SIG-M5 treated with dmso at 0.1 percent for 504 hours (cell line): ENCODE data around the gene NMT1.

ENCODE experiments used
- DNase-seq: peaks from one replicate; lab custom pipeline; 2025; ENCODE audit not compliant: unreplicated experiment; lab: John Stamatoyannopoulos, UW

The NMT1 gene

DNA sequence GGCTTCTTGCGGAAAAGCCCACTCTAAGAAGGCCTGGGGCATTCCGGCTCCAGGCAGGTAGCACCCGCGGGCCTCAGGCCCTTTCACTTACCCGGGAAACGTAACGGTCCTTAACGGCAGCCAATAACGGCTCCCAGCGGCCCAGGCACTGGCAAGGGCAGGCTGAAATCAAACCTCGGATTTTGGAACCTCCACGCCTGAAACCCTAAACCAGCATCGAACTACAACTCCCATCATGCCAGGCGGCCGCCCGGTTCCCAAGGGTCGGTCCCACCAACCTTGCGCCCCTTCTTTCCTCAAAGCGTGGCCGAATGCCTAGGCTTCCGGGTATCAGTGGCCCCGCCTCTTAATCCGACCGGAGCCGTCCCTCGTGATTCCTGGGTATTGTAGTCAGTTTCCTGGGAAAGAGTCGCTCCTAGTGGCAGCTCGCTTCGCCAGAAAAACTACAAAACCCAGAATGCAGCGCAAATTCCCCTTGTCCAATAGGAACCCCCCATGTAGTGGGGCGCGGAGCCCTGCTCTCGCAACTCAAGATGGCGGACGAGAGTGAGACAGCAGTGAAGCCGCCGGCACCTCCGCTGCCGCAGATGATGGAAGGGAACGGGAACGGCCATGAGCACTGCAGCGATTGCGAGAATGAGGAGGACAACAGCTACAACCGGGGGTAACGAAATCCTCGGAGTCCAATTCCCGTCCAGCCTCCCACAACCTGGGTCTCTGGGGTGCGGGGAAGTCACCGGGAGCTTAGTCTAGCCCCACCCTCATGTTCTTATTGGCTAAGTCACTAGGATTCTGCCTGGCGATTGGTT, at the start of gene NMT1:
NMT1 (plus strand) TSS at position 521 of the 809 bp plus-strand sequence; CDS start at position 534, 13 bp downstream.
- peak; percentile 100 for DNase-seq

DNA sequence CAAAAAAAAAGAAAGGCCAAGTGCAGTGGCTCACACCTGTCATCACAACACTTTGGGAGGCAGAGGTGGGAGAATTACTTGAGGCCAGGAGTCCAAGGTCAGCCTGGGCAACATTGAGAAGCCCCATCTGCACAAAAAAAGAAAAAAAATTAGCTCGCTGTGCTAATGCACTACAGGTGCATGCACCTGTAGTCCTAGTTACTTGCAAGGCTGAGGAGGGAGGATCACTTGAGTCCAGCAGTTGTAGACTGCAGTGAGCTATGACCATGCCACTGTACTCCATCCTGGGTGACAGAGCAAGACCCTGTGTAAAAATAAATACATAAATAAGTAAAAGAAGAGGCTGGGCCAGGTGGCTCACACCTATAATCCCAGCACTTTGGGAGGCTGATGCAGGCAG, 49.4 kb upstream of the NMT1 start:
- no peak for DNase-seq

DNA sequence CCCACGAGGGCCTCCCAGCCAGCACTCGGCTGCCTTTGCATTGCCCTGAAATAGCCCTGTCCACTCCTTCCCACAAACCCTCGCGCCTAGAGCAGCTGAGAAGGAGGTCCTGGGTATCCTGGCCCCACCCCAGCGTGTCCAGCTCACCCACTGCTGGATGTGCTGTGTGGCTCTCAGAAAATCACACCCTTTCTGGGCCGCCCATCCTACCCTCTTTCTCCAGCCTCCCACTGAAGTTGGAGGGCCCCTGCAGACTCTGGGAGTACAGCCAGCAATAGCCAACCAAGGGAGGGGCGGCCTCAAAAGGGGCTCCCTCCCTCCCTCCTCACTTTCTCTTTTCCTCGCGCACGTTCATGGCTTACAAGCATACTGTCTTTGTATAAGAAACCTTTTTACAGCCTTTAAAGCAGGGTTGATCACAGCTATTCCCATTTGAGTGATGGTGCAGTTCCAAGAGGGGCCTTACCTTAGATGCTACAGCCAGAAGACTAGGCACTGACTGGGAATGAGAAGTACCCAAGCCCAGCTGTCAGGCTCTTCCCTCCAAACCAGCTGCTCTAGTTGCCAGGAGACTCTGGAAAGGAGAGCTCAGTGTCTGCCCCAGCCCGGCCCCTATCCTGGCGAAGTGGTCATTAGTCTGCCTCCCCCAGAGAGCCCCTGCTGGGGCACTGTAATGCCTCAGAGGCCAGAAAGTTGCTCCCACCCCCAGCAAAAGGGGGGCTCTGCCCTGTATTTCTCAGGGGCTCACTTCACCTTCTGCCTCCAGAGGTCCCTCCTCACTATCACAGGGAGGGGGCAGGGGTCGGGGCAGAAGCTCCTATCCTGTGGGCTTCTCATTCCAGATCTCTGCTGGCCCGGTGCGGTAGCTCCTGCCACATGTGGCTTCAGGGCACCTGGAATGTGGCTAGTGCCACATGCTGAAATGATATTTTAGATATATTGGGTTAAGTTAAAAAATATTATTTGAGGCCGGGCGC, 47.8 kb upstream of the NMT1 start:
- DNase-seq = no peak

DNA sequence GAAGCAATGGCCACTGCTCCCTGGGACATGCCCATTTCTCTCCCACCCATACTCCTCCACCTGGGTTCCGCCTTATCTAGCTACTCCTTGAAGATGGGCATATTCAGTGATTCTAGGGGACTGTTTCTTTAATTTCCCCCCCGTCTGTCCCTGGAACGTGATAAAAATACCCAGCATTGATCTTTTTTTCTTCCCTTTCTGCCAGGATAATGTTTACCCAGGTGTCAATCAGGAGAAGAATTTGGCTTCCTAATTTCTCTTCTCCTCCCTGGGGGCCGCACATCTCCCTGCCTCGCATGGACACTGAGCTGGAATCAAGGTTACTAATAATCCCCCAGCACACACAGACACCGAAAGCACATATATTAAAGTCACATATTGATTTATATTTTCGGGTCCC, 44.9 kb upstream of the NMT1 start:
- DNase-seq = no peak

DNA sequence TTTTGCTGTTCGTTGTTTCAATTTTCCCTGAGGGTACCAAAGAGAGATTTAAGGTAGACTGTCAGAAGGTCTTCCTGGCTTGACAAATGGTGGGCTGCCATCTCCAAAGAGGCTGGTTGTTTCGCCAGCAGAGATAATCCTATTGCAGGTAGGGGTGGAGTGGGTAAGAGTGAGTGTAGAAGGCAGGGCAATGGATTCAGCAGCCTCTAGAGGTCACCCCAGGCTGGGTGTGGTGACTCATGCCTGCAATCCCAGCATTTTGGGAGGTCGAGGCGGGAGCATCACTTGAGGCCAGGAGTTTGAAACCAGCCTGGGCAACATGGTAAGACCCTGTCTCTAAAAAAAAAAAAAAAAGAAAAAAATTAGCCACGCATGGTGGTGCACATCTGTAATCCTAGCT, 44.3 kb upstream of the NMT1 start:
- DNase-seq = peak; percentile 50

DNA sequence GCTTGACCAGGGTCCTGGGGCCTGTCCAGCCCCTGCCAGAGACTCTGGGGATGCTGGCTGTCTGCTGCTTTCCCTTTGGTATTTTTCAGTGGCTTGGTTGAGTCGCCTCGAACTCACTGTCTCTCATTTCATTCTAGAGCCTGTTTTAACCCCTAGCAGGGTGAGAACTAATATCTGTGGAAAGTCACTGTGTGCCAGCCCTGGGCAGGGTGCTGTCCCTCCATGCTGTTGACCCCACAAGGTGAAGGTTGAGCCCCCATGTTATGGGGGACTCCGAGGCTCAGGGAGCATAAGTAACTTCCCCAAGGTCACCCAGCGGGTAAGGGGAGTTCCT, 42.6 kb upstream of the NMT1 start:
- DNase-seq = no peak

DNA sequence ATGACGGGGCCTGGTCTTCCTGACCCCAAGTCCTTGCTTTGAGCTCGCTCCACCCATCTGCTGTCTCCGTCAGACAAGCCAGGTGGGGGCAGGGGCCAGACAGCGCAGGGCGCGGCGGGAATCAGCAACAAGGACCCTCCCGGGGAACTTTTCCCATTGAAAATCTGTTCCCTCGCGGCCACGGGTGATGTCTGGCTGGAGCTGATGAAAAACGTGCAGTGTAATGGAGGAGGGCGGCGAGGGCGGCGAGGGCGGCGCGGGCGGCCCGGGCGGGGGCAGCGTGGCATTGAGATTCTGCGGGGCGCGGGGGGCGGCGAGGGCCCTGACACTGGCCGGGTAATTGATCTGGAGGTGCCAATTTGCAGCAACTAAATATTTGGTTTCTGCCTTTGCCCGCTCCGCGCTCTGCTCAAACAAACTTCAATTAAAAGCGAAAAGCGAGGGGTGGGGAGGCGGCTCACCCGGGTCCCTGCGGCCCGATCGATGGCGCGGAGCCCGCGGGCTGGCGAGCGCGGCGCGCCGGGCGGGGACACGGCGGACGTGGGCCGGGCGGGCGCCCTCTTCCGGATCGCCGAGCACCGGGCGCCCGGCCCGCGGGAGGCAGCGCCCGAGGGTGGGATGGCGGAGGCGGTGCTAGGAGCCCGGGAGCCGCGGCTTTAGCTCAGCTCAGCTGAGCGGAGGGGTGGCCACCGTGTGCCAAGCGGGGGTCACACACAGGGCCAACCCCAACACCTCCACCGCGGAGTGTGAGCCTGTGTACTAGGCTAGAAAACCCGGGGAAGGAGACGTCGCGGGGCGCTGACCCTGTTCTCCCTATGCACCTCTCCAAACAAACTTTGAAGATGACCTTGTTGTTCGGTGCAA, 42.0 kb upstream of the NMT1 start:
- peak; percentile 17 for DNase-seq

DNA sequence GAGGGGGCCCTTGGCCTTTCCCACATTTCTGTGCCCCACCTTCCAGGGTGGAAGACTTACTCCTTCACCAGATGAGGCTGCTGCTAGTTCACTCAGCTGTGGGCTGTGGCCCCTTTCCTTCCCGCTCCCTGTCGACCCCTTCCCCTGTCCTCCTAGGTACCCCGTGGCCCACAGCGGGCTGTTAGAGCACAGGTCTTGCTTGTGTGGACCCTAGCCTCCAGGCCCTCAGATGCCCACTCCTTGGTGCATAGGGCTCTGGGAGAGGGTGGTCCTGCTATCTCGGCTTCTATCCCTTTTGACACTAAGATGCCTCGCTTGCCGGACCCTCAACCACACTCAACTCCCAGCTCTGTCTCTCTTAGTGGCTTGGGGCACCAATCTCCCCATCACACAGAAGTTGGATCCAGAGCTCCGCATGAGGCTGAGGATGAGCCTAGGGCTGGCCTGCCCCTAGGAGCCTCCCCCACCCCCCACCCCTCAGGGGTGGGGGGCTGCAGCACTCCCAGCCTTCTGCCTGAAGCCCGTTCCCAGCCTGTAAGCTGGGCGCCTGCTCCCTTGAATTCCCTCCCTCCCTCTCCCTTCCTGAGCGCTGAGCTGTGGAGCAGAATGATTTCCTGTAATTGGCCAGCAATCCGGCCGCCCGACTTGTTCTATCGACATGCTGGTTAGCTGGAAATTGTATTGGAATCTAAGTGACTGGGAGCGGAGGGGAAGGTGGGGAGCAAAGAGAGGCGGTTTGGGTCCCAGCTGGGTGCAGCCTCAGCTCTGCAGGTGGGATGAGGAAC, 40.6 kb upstream of the NMT1 start:
- no peak for DNase-seq

DNA sequence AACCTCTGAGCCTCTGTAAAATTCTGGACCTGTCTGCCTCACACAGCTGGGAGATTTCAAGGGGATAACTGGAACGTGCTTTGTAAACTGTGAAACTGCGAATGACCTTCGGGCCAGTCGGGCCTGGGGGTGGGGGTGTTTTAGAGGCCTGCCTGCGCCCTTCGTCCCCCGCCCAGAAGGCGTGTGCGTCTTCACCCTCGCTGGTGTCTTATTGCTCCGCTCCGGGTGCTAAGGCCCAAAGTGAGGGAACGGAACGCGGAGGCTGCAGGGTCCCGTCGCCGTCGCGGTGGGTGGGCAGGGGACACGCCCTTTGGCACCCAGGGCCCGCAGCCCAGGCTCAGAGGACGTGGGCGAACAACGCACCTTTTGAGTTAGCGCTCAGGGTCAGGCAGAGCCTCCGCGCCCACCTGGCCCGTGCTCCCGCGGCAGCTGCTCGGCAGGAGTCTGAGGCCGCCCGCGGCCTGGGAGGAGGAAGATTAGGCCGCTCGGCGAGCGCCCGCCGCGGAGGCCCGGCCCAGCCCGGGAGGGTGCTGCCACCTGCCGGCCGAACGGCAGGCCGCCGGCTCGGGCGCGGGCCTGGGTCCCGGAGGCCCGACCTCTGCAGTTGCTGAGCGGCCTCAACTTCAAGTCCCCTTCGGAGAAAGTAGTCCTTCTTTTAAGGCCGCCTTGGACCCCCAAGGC, 39.4 kb upstream of the NMT1 start:
- peak; percentile 18 for DNase-seq

DNA sequence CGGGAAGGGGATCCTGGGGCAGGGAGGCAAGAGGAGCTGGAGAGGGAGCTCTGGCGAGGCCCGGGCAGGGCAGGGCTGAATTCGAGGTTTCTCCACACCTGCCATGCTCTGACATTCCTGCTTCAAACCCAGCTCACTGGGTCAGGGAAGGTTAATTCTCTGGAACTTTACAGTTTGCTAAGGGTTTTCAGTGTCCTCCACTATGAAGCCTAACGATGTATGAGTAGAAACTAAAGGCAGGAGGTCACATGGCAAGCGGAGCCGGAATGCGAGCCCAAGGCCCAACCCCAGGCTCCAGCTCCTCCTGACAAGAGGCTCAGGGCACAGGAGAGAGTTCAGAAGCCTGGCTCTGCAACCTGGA, 38.8 kb upstream of the NMT1 start:
- DNase-seq = no peak

DNA sequence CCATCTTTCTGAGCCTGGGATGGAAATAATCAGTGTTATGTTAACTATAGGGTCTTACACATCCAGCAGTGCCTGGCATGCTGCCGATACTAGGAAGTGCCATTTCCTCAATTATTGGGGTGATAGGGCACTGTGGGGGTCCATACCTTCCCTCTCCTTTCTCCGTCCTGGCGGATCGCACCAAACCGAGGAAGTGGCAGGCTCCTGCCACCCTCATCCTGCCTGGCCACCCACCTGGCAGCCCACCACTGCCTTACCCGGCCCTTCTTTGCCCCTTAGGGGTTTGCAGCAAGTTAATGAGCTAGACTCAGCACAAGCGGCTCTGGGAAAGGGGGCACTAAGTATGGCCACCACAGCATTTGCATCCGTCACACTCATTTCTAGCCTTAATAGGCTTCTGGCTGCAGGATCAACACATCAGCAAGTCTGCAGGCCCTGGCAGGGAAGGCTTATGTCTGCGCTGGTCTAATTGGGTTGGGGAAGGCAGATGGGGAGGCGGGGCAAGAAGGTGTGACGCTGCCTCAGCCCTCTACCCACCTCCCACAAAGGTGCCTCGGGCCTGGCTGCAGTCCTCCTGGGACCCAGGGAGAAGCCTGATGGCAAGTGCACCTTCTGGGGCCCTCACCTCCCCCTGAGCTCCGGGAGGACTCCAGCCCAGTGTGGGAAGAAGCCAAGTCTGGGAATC, 38.3 kb upstream of the NMT1 start:
- DNase-seq = no peak

DNA sequence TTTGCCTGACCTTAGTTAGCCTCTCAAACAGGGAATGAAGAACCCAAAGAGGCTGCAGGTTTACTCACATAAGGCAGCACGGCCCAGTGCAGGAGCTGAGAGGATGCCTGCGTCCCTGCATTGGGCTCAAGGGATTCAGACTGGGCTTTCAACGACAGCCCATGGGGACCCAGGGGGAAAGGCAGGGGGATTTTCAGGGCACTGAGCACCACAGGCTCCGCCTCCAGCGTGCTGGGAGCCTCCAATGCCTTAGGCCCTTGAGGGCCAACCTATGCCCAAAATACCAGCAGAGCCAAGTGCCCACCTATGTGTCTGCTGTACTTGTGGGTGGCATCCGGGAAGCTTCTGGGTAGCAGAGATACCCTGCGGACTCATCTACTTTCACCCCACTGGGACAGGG, 32.0 kb upstream of the NMT1 start:
- DNase-seq = no peak

DNA sequence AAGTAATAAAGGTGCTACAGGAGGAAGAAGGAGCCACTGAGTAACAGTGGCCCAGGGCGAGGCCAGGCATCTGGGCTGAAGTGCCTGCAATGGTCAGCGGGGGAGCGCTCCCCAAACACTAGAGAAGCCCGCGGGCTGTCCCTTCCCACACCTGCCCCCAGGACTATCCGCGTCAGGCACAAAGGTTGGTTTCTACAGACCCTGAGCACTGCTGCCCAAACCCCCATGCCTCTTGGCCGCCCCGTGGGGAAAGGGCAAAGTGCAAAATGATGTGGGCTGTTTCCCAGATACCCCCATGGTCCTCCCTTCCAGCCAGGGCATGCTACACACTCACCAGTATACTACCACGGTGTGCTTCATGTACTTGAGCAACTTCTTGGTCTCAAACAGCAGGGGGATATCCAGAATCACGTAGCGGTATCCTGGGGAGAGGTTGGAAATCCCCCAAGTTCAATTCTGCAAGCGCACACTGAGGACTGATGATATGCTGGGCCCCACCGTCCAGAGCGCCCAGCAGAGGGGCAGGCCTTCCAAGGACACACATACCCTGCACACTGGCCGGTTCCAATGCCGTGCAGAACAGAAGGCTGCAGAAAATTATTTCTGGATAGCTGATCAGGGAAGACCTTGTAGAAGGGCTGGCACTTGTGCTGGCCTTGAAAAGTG, 31.2 kb upstream of the NMT1 start:
- DNase-seq = no peak

DNA sequence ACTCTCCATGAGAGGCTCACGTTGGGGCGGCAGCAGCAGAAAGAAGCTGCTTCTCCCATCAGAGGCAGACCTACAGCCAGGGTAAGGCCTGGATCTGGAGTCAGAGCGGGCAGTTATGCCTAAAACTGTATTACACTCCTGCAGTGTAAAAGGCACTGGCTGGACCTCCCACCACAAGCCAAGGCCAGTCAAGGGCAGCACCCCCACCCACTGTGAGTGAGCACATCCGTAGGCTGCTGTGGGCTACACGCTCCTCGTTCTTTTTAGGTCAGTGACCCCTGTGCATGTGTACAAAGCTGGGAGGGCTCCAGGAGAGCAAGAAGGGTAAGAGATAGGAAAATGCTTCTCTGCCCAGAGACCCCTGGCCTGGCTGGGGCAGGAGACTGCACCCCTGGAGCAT, 30.4 kb upstream of the NMT1 start:
- no peak for DNase-seq

DNA sequence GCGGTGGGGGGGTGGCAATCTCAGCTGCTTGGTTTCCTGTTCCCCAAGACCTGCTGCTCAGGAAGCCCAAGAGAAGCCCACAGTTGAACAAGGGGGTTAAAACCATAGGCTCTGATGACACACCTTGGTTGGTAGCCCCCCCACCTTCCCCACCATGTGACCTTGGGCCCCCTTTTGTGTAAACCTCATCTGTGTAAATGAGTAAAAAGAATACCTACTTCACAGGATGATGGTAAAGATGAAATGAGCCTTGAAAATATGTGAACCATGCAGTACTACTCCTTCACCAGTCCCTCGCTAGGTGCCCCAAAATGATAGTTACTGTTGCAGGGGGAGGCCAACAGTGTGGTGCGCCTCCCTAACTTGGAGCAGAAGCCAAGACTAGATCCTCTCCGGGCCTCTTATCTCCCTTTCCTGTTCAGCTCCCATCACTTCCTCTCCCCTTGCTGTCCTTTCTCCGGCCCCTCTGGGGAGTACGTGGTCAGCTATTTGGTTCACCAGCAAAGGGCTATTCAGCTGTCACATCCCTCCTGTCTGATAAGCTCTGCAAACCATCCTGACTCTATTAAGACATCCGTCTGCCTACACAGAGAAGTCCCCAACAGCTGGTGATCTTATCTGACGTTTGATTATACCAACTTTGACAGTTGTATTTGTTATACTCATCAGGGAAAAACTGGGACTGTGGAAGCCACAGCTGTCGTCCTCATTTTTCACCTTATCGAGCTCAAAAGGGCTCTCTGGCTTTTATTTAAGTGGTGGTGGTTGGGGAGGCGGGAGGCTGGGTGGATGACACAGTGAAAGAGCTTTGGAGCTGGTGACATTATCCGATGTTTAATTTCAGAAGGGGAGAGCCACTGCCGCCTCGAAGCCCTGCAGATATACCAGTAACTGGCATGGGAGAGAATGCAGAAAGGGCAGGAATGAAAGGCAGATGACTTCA, 29.6 kb upstream of the NMT1 start:
- no peak for DNase-seq

DNA sequence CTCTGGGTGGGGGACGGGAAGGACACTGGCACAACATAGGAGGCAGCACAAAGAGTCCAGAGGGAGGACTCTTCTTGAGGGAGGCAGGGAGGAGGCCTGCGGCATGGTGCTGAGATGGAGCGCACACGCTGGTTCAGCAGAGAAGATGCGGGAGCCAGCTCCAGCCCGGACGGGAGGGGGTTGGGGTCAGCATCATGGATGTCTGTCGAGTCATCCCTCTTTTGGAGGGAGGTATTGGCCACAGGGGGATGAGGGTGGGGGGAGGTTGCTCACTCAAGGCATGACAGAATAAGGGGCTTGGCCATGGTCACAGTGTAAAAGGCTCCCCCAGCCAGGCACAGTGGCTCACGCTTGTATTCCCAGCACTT, 29.0 kb upstream of the NMT1 start:
- no peak for DNase-seq

DNA sequence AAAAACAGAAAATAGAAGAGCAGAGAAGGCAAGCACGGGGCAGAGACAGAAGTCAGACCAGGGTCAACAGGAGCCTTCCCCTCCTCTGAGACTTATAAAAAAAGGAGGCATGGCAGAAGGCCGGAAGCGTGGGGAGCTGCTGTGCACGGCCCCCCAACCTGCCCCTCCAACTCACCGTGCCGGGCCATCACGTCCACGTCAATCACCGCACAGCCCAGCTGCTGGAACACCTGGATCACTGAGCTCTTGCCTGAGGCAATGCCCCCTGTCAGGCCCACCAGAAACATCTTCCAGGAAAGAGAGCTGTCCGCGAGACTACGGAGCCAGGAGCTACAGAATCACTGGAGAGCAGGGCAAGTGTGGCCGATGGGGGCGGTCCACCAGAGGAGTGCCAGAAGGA, 26.5 kb upstream of the NMT1 start:
- DNase-seq = no peak

DNA sequence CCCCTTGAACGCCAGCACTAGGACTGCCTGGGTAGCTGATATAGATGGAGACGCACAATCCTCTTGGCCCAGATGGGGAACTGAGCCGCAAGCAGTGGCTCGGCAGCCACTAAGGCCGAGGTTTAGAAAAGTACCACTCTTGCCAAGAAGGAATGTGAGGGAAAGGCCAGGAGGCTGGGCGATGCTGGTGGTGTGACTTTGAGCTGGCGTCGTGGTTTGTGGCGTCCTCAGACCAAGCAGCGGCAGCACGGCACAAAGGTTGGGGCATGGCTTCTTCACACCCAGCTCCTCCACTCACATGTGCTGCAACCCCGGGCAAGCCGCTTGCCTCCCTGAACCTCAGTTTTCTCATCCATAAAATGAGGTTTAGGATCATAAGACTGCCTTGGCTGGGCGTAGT, 25.3 kb upstream of the NMT1 start:
- no peak for DNase-seq
